Adrenal gland (tissue), 9 donors: ENCODE data around the gene SORL1-AS1.
"Not testable (repeated sequence)": the region's sequence is repeated elsewhere in the genome, so short reads cannot be mapped to it uniquely, and the experiment has no call there.

ENCODE experiments used
- DNase-seq, 7 donors: peaks; one replicate each; pipeline ENCODE4 v3.0.0-alpha.2; 2019 to 2020
- H3K27ac ChIP-seq, 5 donors: fragments of 200-600 bp; sonication (generic) in 4 of 5; 1 replicate in 3 of 5; 2 replicates in 2 of 5; pipeline versions ENCODE4 v1.5.1 to v1.8.0; 2016 to 2020; ENCODE audit warnings: mild to moderate bottlenecking in 1 of 5
- H3K27me3 ChIP-seq: fragments of 200-600 bp; 2 replicates; pipeline ENCODE4 v1.8.0; 2021
- H3K36me3 ChIP-seq, 2 donors: fragments of 200-600 bp; replicated peaks in 1 of 2; 1 replicate in 1 of 2; 2 replicates in 1 of 2; pipeline versions ENCODE4 v1.5.1 to v1.8.0; 2018 to 2022
- H3K4me1 ChIP-seq, 2 donors: fragments of 200-600 bp; replicated peaks in 1 of 2; 1 replicate in 1 of 2; 2 replicates in 1 of 2; pipeline versions ENCODE4 v1.5.1 to v1.8.0; 2018 to 2021
- H3K4me3 ChIP-seq, 4 donors: fragments of 200-600 bp; sonication (generic) in 3 of 4; one replicate each; pipeline ENCODE4 v1.5.1; 2016 to 2018
- H3K9me3 ChIP-seq, 3 donors: fragments of 200-600 bp; sonication (generic) in 1 of 3; replicated peaks in 1 of 3; 1 replicate in 2 of 3; 2 replicates in 1 of 3; pipeline versions ENCODE4 v1.5.1 to v1.8.0; 2016 to 2021
- POLR2A ChIP-seq, 2 donors: fragments of 450-650 bp; IDR thresholded peaks; one replicate each; pipeline ENCODE4 v1.6.1; 2017; ENCODE audit warnings: antibody characterized with exemption in 2 of 2, mild to moderate bottlenecking in 2 of 2, moderate library complexity in 1 of 2
- WGBS, 4 donors: extraction: QIAGEN DNeasy Blood & Tissue Kit in 2 of 4; methylation state at CpG; one replicate each; pipeline versions ENCODE4 v1.1.5 to v1.1.7; 2013 to 2017; 5-methylcytosine and 5-hydroxymethylcytosine counted together
- intact Hi-C, 2 donors: fragments of 100-400 bp; cut with DNase I; formaldehyde crosslinking; loops; one replicate each; pipeline versions ENCODE4 v1.14.1 to v1.15.0; 2022 to 2023
- TF ChIP-seq, protein P1 (sequence below), 6 experiments: fragments of 450-650 bp in 4 of 6; fragments of 200-600 bp in 2 of 6; sonication (generic) in 1 of 6; IDR thresholded peaks; 1 replicate in 5 of 6; 2 replicates in 1 of 6; pipeline versions ENCODE4 v1.5.1 to v1.8.0; 2016 to 2021; ENCODE audit warnings: antibody characterized with exemption in 6 of 6, mild to moderate bottlenecking in 2 of 6, moderate library complexity in 1 of 6
- donor health status: healthy with polysubstance abuse.
- donor health status: Bipolar disorder and iron deficiency.
- donor health status: DM: yes; HTN: yes; CAD: no.
- donor health status: DM: no; HTN: no; CAD: no.
- donor health status: DM: no; HTN: no; CAD: no.

Gene SORL1-AS1

DNA sequence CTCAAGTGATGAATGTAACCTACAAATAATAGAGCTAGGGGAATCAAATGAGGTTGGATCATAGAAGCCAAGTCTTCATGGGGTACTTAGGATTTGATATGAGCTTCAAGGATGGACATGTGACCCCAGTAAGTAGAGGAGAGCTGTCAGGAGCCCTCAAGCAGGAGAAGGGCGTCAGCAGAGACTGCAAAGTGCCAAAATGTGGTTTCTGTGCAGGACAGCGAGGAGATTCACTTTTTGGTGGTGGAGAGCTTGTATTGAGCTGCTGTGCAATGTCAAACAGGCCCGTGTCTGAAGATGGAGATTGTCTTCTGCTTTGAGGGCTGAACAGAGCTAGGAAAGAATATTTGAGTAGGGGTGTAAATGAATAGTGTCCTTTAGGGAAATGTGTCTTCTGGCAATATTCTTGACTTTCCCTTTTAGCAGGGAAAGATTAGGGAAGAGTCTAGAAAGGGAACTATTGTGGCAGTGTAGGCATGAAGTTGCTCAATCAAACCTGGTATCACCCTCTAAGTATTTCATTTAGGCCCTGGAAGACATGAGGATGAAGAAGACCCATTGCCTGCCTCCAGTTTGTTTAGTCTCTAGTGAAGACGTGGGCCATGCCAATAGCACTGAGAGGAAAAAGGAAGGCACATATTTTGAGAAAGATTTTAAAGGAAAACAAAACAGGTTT is 31.2 kb upstream of the SORL1-AS1 start:
- no peaks in the 10 kb centered on the region for H3K27me3 ChIP-seq
- no peak overlapping the region for H3K27ac ChIP-seq
- H3K4me1 ChIP-seq, result no peaks in the 10 kb centered on the region
- intact Hi-C loops, result no loop called here
- WGBS, 4 donors, result 59 to 76% (median 74%) methylated on average over 4 of the region's 4 CpGs
- H3K9me3 ChIP-seq, result no peaks in the 10 kb centered on the region
- no peak for DNase-seq
- TF ChIP-seq, protein P1, sequence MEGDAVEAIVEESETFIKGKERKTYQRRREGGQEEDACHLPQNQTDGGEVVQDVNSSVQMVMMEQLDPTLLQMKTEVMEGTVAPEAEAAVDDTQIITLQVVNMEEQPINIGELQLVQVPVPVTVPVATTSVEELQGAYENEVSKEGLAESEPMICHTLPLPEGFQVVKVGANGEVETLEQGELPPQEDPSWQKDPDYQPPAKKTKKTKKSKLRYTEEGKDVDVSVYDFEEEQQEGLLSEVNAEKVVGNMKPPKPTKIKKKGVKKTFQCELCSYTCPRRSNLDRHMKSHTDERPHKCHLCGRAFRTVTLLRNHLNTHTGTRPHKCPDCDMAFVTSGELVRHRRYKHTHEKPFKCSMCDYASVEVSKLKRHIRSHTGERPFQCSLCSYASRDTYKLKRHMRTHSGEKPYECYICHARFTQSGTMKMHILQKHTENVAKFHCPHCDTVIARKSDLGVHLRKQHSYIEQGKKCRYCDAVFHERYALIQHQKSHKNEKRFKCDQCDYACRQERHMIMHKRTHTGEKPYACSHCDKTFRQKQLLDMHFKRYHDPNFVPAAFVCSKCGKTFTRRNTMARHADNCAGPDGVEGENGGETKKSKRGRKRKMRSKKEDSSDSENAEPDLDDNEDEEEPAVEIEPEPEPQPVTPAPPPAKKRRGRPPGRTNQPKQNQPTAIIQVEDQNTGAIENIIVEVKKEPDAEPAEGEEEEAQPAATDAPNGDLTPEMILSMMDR (IDR thresholded peaks at IDR 0.05), result no peak
- no peak for TF ChIP-seq POLR2A (IDR thresholded peaks at IDR 0.05)
- H3K36me3 ChIP-seq, result no peaks in the 10 kb centered on the region
- no peak overlapping the region for H3K4me3 ChIP-seq

DNA sequence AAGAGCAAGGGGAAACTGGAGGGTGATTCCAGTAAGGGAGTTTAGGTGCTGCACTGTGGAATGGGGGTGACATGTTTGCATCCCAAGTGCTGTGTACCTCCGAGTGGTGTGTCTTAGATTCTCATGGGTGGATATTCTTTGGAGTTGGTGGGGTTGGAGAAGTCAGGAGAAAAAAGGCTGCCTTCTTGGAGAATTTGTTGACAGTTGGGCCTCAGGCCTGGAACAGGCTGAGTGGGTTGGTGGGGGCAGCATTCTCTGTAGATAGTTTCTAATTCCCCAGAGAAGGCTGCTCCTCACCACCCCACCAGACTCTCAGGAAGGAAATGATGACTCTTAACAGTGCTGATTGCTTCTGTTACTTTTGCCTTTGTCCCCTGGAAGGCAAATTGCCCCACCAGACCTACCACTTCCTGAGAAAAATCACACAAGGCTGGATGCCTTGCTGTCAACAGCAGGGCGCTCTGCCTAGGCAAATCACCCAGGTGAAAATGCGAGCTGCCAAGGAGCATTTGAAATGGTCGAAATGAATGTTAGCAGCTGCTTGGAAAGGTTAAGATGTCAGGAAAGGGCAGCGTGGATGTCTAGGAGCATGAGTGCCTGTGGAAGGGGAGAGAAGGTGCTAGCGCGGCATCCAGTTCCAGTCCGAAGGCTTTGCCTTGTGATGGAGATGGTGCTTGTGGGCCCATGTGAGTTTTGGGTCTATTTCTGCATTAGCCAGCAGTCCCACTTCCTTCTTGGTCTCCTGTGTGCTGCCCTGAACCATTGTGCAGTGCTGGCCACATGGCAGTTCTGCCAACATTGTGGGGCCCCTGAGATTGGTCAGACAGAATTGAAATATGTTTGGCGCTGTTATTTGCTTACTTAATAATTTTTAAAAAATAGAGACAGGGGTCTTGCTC is 29.7 kb upstream of the SORL1-AS1 start:
- Histone ChIP-seq H3K27me3 (no peaks in the 10 kb centered on the region), H3K4me1 (no peaks in the 10 kb centered on the region), H3K9me3 (no peaks in the 10 kb centered on the region), H3K27ac (peak overlapping the region in 1 of 5 donors; percentile 29), H3K36me3 (no peaks in the 10 kb centered on the region), H3K4me3 (no peak overlapping the region)
- intact Hi-C loops, result no loop called here
- 67 to 75% (median 74%) methylated on average over 9 of the region's 9 CpGs for WGBS, 4 donors
- DNase-seq, result peak in 1 of 7 donors; percentile 18
- TF ChIP-seq, protein P1 (IDR thresholded peaks at IDR 0.05), result no peak
- TF ChIP-seq POLR2A (IDR thresholded peaks at IDR 0.05), result no peak

DNA sequence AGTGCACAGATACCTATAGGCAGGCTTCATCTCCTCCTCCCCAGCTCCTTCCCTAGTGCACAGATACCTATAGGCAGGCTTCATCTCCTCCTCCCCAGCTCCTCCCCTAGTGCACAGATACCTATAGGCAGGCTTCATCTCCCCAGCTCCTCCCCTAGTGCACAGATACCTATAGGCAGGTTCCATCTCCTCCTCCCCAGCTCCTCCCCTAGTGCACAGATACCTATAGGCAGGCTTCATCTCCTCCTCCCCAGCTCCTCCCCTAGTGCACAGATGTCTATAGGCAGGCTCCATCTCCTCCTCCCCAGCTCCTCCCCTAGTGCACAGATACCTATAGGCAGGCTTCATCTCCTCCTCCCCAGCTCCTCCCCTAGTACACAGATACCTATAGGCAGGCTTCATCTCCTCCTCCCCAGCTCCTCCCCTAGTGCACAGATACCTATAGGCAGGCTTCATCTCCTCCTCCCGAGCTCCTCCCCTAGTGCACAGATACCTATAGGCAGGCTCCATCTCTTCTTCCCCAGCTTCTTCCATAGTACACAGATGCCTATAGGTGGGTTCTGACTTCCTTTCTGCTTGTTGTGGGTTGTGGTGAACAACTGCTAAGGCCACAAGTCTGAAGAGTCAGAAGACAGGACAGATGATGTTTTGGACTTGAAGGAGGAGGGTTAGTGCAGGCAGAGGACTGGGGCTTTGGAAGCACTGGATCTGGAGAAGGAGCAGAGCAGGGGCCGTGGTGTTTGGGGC is 28.9 kb upstream of the SORL1-AS1 start:
- H3K4me1 ChIP-seq, DNase-seq, H3K36me3 ChIP-seq, H3K4me3 ChIP-seq, H3K9me3 ChIP-seq, H3K27me3 ChIP-seq, intact Hi-C loops: not testable (repeated sequence)
- WGBS, 4 donors, result 58 to 70% (median 69%) methylated on average over 2 of the region's 2 CpGs
- peak overlapping the region in 1 of 5 donors; percentile 29 for H3K27ac ChIP-seq

DNA sequence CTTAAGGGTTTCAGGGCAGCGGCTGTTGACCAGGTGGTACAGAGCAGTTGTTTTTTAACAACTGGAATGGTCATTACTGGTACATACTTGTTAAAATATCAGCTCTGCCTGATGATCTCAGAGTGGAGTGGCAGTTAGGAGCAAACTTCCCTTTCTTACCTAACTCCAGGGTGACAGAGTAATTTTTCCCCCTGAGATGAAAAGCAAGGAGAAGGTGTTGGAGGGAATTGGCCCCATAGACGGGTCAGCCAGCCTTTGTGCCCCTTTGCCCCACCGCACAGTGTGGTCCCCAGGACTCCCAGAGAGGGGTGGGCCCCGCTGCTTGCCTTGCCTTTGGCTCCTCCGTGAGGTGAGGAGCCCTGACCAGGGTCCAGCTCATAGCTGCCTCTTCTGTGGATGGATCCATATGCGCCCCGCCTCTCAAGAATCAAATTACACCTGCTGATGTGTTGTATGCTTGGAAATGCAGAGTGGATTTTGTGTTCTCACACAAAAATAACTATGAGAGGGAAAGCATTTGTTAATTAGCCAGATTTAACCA is 27.0 kb upstream of the SORL1-AS1 start:
- Histone ChIP-seq H3K27ac (no peak overlapping the region), H3K9me3 (no peaks in the 10 kb centered on the region), H3K27me3 (no peaks in the 10 kb centered on the region), H3K4me1 (no peaks in the 10 kb centered on the region), H3K36me3 (no peaks in the 10 kb centered on the region), H3K4me3 (no peak overlapping the region)
- WGBS, 4 donors, result 61 to 84% (median 80%) methylated on average over 6 to 7 of the region's 7 CpGs
- TF ChIP-seq, protein P1 (IDR thresholded peaks at IDR 0.05), result no peak
- no peak for TF ChIP-seq POLR2A (IDR thresholded peaks at IDR 0.05)
- no peak for DNase-seq
- intact Hi-C loops, result no loop called here
